Middle frontal gyrus (tissue), 1 donor: Measurements from ENCODE around the gene PEX5L.
"Not testable (repeated sequence)": the region's sequence is repeated elsewhere in the genome, so short reads cannot be mapped to it uniquely, and the experiment has no call there.

ENCODE experiments used
- DNase-seq: peaks from one replicate; pipeline ENCODE4 v3.0.0-alpha.2; 2015; ENCODE audit warnings: low spot score; ENCODE audit errors: extremely low spot score

The PEX5L gene

GRCh38 chr3:180036671-180037455 is at the start of gene PEX5L:
TSS of gene PEX5L (minus strand) at chr3:180036937. CDS start at chr3:180036599, 338 bp downstream.
- DNase-seq, result peak; percentile 76

- no peak for DNase-seq
Measured at GRCh38 chr3:180085122-180085710, 48.5 kb upstream of the PEX5L start.

DNA sequence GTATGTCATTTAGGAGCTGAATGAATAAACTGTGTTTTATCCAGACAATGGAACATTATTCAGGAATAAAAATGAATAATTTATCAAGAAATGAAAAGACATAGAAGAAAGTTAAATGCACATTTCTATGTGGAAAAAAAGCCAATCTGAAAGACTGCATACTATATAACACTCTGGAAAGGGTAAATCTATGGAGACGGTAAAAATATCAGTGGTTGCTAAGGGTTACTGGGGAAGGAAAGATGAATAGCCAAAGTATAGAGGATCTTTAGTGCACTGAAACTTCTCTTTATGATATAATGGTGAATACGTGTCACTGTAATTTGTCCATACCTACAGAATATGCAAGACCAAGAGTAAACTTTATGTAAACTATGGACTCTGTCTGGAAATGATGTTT is 46.0 kb upstream of the PEX5L start:
- DNase-seq, result no peak

GRCh38 chr3:180078592-180078991 is 41.9 kb upstream of the PEX5L start:
- no peak for DNase-seq

DNA sequence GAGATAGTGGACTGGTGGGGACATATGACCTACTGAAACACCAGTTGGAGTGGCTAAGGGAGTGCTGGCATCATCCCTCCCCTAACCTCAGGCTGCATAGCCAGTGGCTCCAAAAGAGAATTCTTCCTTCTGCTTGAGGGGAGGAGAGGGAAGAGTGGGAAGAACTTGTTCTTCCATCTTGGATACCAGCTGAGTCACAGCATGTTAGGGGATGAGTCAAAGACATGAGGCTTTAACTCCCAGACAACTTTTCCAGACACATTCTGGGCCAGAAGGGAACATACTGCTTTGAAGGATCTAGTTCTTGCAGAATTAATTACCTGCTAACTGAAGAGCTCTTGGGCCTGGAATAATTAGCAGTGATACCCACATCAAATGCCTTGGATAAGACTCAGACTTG is 36.8 kb upstream of the PEX5L start:
- DNase-seq, result no peak

GRCh38 chr3:180072786-180073185 is 36.0 kb upstream of the PEX5L start:
- DNase-seq, result no peak

DNA sequence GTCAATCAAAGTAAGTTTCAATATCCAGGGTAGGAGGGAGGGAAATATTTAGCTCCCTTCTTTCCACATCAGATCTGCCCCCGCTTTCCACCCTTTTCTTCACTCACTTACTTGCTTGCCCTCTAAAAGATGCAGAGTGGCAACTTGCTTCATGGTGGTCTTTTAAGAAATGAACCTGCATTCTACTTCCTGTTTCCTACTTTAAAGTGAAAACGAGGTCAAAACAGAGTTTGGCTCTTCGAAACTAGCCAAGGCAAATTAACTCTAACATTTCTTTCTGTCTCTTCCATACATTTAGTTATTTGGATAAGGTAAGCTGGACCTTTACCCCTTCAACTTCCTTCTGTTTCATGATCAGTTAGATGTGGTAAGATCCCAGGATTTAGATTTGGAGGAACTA is 34.2 kb upstream of the PEX5L start:
- DNase-seq, result no peak

GRCh38 chr3:180068023-180068422 is 31.3 kb upstream of the PEX5L start:
- no peak for DNase-seq

- DNase-seq, result no peak
Measured at GRCh38 chr3:180066598-180066997, 29.9 kb upstream of the PEX5L start.

GRCh38 chr3:180063783-180064182 is 27.0 kb upstream of the PEX5L start:
- no peak for DNase-seq

GRCh38 chr3:180062771-180063170 is 26.0 kb upstream of the PEX5L start:
- DNase-seq, result no peak

DNA sequence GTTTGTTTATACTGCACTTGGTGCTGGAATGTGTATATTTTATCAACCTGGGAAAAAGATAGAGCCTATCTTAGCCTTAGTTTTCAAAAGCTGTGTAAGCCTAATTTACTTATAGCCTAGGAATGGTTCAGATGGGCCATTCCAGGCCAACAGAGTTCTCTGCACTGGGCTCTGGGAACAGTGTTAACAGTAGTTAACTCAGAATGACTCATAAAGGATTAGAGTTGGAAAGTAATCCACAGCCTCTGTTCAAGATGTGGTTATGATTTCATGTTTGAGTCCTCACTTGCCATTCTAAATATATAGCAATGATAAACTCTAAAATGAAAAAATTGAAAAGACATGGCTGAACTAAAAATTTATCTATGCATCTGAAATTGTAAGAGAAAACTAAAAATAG is 22.6 kb upstream of the PEX5L start:
- no peak for DNase-seq

DNA sequence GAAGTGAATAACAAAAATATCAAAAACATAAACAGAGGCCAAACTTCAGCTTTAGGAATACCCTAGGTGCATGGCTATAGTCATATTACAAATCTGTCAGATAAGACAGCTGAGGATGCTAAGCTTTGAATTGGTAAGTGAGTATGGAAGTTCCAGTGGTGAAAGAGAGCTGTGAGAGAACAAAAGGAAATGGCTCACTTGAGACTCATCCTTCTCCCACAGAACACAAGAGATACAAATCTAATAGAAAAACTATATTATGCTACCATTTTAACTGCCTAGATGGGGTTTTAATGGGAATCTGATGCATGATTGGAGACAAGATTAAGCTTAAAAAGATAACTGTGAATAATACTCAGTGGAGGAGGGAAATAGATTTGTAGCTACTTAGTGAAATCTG is 21.5 kb upstream of the PEX5L start:
- no peak for DNase-seq

DNA sequence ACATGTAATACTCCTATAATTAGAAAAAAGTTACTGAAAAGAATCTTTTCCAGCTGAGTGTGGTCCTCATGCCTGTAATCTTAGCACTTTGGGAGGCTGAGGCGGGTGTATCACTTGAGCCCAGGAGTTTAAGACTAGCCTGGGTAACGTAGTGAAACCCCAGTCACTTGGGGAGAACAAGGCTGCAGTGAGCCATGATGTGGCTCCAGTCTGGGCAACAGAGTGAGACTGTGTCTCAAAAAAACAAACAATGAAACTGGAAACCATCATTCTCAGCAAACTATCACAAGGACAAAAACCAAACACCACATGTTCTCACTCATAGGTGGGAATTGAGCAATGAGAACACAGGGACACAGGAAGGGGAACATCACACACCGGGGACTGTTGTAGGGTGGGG is 18.9 kb upstream of the PEX5L start:
- DNase-seq, result not testable (repeated sequence)

GRCh38 chr3:180049391-180049790 is 12.7 kb upstream of the PEX5L start:
- no peak for DNase-seq

- DNase-seq, result no peak
Measured at GRCh38 chr3:180048840-180049239, 12.1 kb upstream of the PEX5L start.

GRCh38 chr3:180048103-180048502 is 11.4 kb upstream of the PEX5L start:
- no peak for DNase-seq

DNA sequence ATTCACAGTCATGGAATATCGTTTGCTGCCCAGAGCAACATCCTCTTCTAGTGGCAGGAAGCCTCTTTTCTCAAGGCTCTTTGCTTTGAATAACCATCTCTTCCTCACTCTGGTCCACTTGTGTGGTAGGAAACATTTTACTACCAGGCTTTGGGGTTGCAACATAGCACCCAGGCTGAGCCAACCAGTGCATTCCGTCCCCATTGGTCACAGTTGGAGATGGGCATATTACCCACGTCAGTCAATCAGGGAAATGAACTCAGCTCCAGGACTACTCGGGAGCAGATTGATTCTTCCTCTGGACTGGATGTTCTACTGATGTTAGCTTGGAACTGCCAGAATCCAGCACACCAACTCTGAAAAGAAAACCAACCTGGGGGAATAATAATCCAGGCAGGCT is 4.2 kb upstream of the PEX5L start:
- no peak for DNase-seq

- DNase-seq, result no peak
Measured at GRCh38 chr3:180036092-180036670, 556 bp downstream of the PEX5L start.

GRCh38 chr3:180026997-180027396 is 9.7 kb downstream of the PEX5L start:
- DNase-seq, result no peak

- DNase-seq, result no peak
Measured at GRCh38 chr3:180018543-180018942, 18.2 kb downstream of the PEX5L start.

GRCh38 chr3:180017846-180018245 is 18.9 kb downstream of the PEX5L start:
- DNase-seq, result no peak

DNA sequence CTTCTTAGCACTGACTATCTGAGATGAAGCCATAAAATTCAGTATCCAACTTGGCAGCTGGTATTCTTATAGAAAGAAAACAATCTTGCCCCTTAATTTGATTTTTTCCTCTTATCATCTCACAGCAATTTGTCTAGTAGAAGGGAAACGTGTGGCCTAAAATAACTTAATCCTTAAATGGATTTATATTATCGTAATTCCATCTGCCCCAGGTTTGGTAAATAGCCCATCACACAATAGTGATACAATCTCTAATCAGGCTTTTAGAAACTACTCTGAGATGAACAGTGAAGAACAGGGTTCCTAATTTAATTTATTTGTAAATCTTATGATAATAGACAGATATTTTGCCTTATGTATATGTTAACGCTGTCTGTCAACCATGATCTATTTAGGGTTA is 24.8 kb downstream of the PEX5L start:
- DNase-seq, result no peak
